B cell (primary cell): ENCODE data around the gene MYCBPAP.

Source experiments
- EZH2 ChIP-seq: IDR thresholded peaks from 2 replicates; pipeline ENCODE4 v1.6.1; 2012; ENCODE audit warnings: borderline replicate concordance, low read depth, mild to moderate bottlenecking, moderate library complexity, low read length; ENCODE audit not compliant: insufficient read depth, poor library complexity, severe bottlenecking
- TF ChIP-seq, protein P1 (sequence below): fragments of 200-600 bp; IDR thresholded peaks from one replicate; pipeline ENCODE4 v1.8.0; 2022; ENCODE audit warnings: antibody characterized with exemption, mild to moderate bottlenecking

DNA sequence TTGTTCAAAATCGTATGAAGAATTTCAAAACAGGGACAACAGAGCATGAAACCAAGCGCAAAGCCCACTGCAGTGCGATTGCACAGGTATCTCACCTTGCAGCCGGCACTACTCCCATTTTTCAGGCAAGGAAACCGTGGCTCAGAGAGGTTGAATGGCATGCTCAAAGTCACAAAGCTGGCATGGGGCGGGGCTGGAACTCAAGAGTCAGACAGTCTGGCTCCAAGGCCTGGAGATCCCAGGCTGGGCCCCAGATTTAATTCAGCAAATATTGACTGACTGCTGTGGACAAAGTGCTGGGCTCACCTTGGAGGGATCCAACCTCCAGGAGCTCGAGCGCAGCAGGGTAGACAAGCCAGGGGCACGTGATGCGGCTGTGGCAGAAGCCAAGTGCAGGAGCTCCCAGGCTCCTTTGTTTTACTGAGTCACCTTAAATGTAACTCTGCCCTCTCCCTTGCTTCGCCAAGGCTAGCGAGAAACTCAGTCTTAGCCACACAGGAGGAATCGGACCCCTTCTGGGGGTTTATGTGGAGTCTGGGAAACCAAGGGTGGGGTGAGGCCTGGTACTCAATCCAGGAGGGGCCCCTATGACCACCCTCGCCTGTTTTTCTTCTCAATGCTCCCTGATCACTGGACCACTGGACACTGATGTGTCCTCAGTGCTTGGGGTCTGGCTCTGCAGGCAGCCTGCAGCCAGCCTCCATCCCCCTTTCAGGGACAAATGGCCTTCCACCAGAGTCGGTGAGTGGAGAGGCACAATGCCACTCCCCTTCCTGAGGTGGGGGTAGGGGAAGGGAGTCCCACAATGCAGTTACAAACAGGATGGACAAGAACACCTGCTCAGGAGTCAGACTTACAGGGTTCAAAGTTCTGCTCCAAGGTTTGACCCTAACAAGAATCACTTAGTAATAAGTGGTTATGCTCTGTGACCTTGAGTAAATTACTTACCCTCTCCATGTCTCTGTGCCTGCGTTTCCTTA, 34.8 kb downstream of the MYCBPAP start:
- TF ChIP-seq EZH2, result no peak
- TF ChIP-seq, protein P1, sequence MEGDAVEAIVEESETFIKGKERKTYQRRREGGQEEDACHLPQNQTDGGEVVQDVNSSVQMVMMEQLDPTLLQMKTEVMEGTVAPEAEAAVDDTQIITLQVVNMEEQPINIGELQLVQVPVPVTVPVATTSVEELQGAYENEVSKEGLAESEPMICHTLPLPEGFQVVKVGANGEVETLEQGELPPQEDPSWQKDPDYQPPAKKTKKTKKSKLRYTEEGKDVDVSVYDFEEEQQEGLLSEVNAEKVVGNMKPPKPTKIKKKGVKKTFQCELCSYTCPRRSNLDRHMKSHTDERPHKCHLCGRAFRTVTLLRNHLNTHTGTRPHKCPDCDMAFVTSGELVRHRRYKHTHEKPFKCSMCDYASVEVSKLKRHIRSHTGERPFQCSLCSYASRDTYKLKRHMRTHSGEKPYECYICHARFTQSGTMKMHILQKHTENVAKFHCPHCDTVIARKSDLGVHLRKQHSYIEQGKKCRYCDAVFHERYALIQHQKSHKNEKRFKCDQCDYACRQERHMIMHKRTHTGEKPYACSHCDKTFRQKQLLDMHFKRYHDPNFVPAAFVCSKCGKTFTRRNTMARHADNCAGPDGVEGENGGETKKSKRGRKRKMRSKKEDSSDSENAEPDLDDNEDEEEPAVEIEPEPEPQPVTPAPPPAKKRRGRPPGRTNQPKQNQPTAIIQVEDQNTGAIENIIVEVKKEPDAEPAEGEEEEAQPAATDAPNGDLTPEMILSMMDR, result no peak
